ENCODE data around the gene ZNF112.
"Not testable (repeated sequence)": the region's sequence is repeated elsewhere in the genome, so short reads cannot be mapped to it uniquely, and the experiment has no call there.

Gene ZNF112

GRCh38 chr19:44356383-44357111 lies at the start of gene ZNF112:
Gene ZNF112, minus strand, starts transcription at chr19:44356680. Its CDS starts 16,141 bp downstream, at chr19:44340539.
- no peak for TF ChIP-seq ZNF70 (CRISPR knock-in tag; IDR thresholded peaks at IDR 0.05)
- no peak for TF ChIP-seq ZFP3 (CRISPR knock-in tag; IDR thresholded peaks at IDR 0.05)
- TF ChIP-seq BACH2 (CRISPR knock-in tag; IDR thresholded peaks at IDR 0.05; ENCODE audit: borderline replicate concordance) = no peak
- TF ChIP-seq ZNF565 (CRISPR knock-in tag; conservative IDR thresholded peaks at IDR 0.05; ENCODE audit: low read depth) = no peak
- no peak for TF ChIP-seq GLIS3 (CRISPR knock-in tag; IDR thresholded peaks at IDR 0.05)
- no peak for TF ChIP-seq ISL1 (CRISPR knock-in tag; IDR thresholded peaks at IDR 0.05)
- no peak for TF ChIP-seq PPARA (CRISPR knock-in tag; IDR thresholded peaks at IDR 0.05; ENCODE audit: borderline replicate concordance)
- no peak for TF ChIP-seq ZC3H10 (CRISPR knock-in tag; IDR thresholded peaks at IDR 0.05)
- TF ChIP-seq, protein P1, sequence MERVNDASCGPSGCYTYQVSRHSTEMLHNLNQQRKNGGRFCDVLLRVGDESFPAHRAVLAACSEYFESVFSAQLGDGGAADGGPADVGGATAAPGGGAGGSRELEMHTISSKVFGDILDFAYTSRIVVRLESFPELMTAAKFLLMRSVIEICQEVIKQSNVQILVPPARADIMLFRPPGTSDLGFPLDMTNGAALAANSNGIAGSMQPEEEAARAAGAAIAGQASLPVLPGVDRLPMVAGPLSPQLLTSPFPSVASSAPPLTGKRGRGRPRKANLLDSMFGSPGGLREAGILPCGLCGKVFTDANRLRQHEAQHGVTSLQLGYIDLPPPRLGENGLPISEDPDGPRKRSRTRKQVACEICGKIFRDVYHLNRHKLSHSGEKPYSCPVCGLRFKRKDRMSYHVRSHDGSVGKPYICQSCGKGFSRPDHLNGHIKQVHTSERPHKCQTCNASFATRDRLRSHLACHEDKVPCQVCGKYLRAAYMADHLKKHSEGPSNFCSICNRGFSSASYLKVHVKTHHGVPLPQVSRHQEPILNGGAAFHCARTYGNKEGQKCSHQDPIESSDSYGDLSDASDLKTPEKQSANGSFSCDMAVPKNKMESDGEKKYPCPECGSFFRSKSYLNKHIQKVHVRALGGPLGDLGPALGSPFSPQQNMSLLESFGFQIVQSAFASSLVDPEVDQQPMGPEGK (CRISPR knock-in tag; IDR thresholded peaks at IDR 0.05; ENCODE audit: borderline replicate concordance) = no peak
- no peak for TF ChIP-seq ESRRG (CRISPR knock-in tag; IDR thresholded peaks at IDR 0.05)
- TF ChIP-seq ARNTL (CRISPR knock-in tag; IDR thresholded peaks at IDR 0.05; ENCODE audit: borderline replicate concordance, low read depth) = no peak
- no peak for TF ChIP-seq CSDC2 (CRISPR knock-in tag; IDR thresholded peaks at IDR 0.05)
- no peak for TF ChIP-seq SNAI2 (CRISPR knock-in tag; IDR thresholded peaks at IDR 0.05)
- TF ChIP-seq TOX (CRISPR knock-in tag; IDR thresholded peaks at IDR 0.05; ENCODE audit: borderline replicate concordance) = no peak
- no peak for TF ChIP-seq POU6F1 (CRISPR knock-in tag; IDR thresholded peaks at IDR 0.05; ENCODE audit: borderline replicate concordance, low read depth)
- TF ChIP-seq TCF4 (CRISPR knock-in tag; IDR thresholded peaks at IDR 0.05; ENCODE audit: borderline replicate concordance) = no peak
- TF ChIP-seq ZFP30 (CRISPR knock-in tag; IDR thresholded peaks at IDR 0.05) = no peak
- TF ChIP-seq CREB5 (CRISPR knock-in tag; IDR thresholded peaks at IDR 0.05; ENCODE audit: low read depth) = no peak
- TF ChIP-seq, protein P2, sequence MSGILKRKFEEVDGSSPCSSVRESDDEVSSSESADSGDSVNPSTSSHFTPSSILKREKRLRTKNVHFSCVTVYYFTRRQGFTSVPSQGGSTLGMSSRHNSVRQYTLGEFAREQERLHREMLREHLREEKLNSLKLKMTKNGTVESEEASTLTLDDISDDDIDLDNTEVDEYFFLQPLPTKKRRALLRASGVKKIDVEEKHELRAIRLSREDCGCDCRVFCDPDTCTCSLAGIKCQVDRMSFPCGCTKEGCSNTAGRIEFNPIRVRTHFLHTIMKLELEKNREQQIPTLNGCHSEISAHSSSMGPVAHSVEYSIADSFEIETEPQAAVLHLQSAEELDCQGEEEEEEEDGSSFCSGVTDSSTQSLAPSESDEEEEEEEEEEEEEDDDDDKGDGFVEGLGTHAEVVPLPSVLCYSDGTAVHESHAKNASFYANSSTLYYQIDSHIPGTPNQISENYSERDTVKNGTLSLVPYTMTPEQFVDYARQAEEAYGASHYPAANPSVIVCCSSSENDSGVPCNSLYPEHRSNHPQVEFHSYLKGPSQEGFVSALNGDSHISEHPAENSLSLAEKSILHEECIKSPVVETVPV (CRISPR knock-in tag; IDR thresholded peaks at IDR 0.05) = no peak
- no peak for TF ChIP-seq ZNF8 (CRISPR knock-in tag; IDR thresholded peaks at IDR 0.05)
- peak; percentile 100 for ATAC-seq

DNA sequence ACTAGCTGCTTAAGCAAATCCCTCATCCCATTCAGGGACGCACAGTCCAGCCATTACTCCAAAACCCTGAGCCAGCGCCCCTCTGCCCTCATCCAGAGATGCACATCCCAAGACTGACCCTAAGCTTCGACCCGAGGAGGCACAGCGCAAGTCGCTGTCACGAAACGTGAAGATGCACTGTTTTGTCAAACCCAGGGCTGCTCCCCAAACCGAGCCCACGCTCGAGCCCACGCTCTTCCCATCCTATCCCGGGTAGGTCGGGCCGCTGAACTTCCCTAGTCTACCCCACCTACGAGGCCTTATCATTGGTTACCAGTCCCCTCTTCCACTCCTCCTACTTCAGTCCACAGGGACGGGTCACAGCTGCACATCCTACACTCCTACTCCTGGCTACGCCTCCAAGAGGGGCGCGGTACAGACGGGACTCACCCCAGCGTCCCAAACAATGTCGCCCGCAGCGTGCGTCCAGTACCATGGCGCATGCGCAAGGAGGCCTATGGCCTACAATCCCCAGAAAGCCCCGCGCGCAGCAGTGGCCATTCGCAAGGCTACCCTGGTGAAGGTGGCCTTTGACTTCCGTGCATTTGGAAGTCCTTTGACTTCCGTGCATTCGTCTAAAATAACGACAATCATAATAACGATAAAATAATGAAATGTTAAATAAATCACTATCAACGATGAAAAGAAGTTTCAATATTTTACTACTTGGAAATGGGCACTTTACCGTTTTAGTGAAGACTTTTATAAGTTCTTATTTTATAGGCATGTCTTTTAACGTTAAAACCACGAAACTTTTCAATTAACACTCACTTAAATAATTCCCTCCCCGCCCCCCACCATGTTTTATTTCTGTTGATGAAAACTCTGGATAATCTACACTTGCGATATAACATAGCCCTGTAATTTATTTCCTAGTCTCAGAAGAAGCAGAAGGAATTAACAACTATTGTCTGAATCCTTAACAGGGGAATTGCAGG lies 44.9 kb upstream of the ZNF112 start, which contains the start of gene ZNF285:
ZNF285 (minus strand) TSS at position 470 of the 977 bp plus-strand sequence. CDS start 4,395 bp downstream, outside the sequence.
- peak; percentile 100 for ATAC-seq
- TF ChIP-seq ZFP3 (CRISPR knock-in tag; IDR thresholded peaks at IDR 0.05) (no peak), TSHZ2 (CRISPR knock-in tag; IDR thresholded peaks at IDR 0.05) (no peak), ARNTL (CRISPR knock-in tag; IDR thresholded peaks at IDR 0.05; ENCODE audit: borderline replicate concordance, low read depth) (no peak), CREB5 (CRISPR knock-in tag; IDR thresholded peaks at IDR 0.05; ENCODE audit: low read depth) (no peak), CSDC2 (CRISPR knock-in tag; IDR thresholded peaks at IDR 0.05) (no peak), BACH2 (CRISPR knock-in tag; IDR thresholded peaks at IDR 0.05; ENCODE audit: borderline replicate concordance) (no peak), POU6F1 (CRISPR knock-in tag; IDR thresholded peaks at IDR 0.05; ENCODE audit: borderline replicate concordance, low read depth) (no peak)

DNA sequence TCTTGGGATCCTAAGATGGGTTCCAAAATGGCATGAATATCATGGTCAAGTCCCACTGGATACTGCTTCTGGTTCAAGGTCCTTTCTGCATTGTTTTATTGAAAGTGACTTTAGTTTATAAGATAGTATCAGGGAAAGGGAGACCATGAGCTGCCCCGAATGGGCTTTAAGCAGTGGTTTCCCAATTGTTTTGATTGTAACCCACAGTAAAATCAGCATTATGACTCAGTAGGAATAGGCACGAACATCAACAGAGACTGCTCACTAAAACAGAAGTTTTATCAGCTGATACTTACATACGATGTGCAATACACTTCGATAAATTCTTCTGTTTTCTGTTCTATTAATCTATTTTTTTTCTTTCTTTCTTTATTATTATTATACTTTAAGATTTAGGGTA lies 32.8 kb upstream of the ZNF112 start:
- ATAC-seq = not testable (repeated sequence)
